GM23338 (cell line): ENCODE results near the gene NR5A2.

ENCODE experiments used
- CREB1 ChIP-seq: fragments of 250-450 bp; sonication (Bioruptor Pico); IDR thresholded peaks from 2 replicates; pipeline ENCODE4 v1.5.0; 2020; ENCODE audit warnings: low read depth, mild to moderate bottlenecking, moderate library complexity
- CTCF ChIP-seq, 2 experiments: fragments of 200-600 bp in 1 of 2; sonication (generic) in 1 of 2; conservative IDR thresholded peaks; 2 replicates each; pipeline versions ENCODE4 v1.5.1 to v1.6.1; 2016 to 2017; ENCODE audit warnings: antibody characterized with exemption in 2 of 2, low read depth in 2 of 2, mild to moderate bottlenecking in 2 of 2, moderate library complexity in 1 of 2
- ETS1 ChIP-seq: IDR thresholded peaks from 2 replicates; pipeline ENCODE4 v1.6.1; 2016; ENCODE audit warnings: antibody characterized with exemption
- EZH2 ChIP-seq: fragments of 200-600 bp; sonication (generic); IDR thresholded peaks from one replicate; pipeline ENCODE4 v1.8.0; 2017; ENCODE audit warnings: antibody characterized with exemption, mild to moderate bottlenecking, low read depth; ENCODE audit not compliant: unreplicated experiment
- EZH2phosphoT487 ChIP-seq: fragments of 200-600 bp; sonication (generic); IDR thresholded peaks from one replicate; pipeline ENCODE4 v1.8.1; 2018; ENCODE audit warnings: antibody characterized with exemption; ENCODE audit not compliant: unreplicated experiment
- JUNB ChIP-seq: IDR thresholded peaks from one replicate; pipeline ENCODE4 v1.6.1; 2016; ENCODE audit warnings: antibody characterized with exemption; ENCODE audit not compliant: unreplicated experiment
- NANOG ChIP-seq: IDR thresholded peaks from 2 replicates; pipeline ENCODE4 v1.6.1; 2016; ENCODE audit warnings: antibody characterized with exemption, borderline replicate concordance
- POLR2AphosphoS5 ChIP-seq: IDR thresholded peaks from 2 replicates; pipeline ENCODE4 v1.6.1; 2016; ENCODE audit warnings: antibody characterized with exemption, low read depth
- REST ChIP-seq: IDR thresholded peaks from one replicate; pipeline ENCODE4 v1.6.1; 2018; ENCODE audit warnings: antibody characterized with exemption; ENCODE audit not compliant: unreplicated experiment
- STAT1 ChIP-seq: IDR thresholded peaks from one replicate; pipeline ENCODE4 v1.6.1; 2016; ENCODE audit warnings: antibody characterized with exemption; ENCODE audit not compliant: unreplicated experiment
- ZNF114 ChIP-seq: fragments of 250-450 bp; sonication (Bioruptor Pico); IDR thresholded peaks from 2 replicates; pipeline ENCODE4 v1.5.0; 2020; ENCODE audit warnings: mild to moderate bottlenecking, moderate library complexity
- ZNF331 ChIP-seq: fragments of 250-450 bp; sonication (Bioruptor Pico); IDR thresholded peaks from 2 replicates; pipeline ENCODE4 v1.5.0; 2020; ENCODE audit warnings: low read depth, mild to moderate bottlenecking, moderate library complexity
- ZNF462 ChIP-seq: fragments of 250-450 bp; sonication (Bioruptor Pico); IDR thresholded peaks from 2 replicates; pipeline ENCODE4 v1.5.0; 2020; ENCODE audit warnings: mild to moderate bottlenecking, moderate library complexity

- no peak for TF ChIP-seq EZH2phosphoT487
- TF ChIP-seq CTCF (conservative IDR thresholded peaks at IDR 0.05; ENCODE audit: low read depth in 2 of 2) = no peak
- no peak for TF ChIP-seq REST
- TF ChIP-seq JUNB = no peak
- TF ChIP-seq EZH2 = no peak
- no peak for TF ChIP-seq POLR2AphosphoS5
- no peak for TF ChIP-seq ETS1
- no peak for TF ChIP-seq ZNF114 (CRISPR knock-in tag)
- no peak for TF ChIP-seq CREB1 (CRISPR knock-in tag)
- TF ChIP-seq NANOG = no peak
- TF ChIP-seq ZNF462 (CRISPR knock-in tag) = no peak
- TF ChIP-seq ZNF331 (CRISPR knock-in tag) = no peak
- no peak for TF ChIP-seq STAT1
Observed at GRCh38 chr1:200128081-200128480, 100.6 kb downstream of the NR5A2 start.
